HepG2 (cell line): ENCODE data around the gene MRPL9. TPM values are rescaled to one million over a fixed set of nuclear protein-coding genes. Genes with fewer than 3 reads are reported as not detected.

Source experiments
- ATAC-seq: fragments of 200-7000 bp; cut with Tn5 transposase; 3 replicates; pipeline ENCODE4 v1.9.1; 2020; ENCODE audit warnings: mild to moderate bottlenecking, moderate library complexity
- BruUV-seq: library from RNA; stranded (reverse); fragments of 400-500 nt; replicated peaks from 2 replicates; lab custom pipeline; 2021; lab: Mats Ljungman, UMichigan
- CTCF ChIA-PET: fragments of 300-600 bp; formaldehyde crosslinking; extraction: SDS; loops from one replicate; lab custom pipeline; 2021; ENCODE audit warnings: low total read pairs, inconsistent platforms, low intra/inter-chr PET ratio; lab: Yijun Ruan, JAX
- POLR2A ChIA-PET: fragments of 350-600 bp; sonication (Branson Sonifier 250); formaldehyde crosslinking; loops from one replicate; lab custom pipeline; 2020; ENCODE audit warnings: antibody characterized with exemption, inconsistent platforms; lab: Yijun Ruan, JAX
- DNase-seq: peaks from one replicate; pipeline ENCODE4 v3.0.0-alpha.2; 2015; ENCODE audit warnings: low spot score
- FAIRE-seq: peaks from 3 replicates; lab custom pipeline; 2011; peaks lifted over from hg19 to GRCh38; lab: Jason Lieb, UNC
- H2AFZ ChIP-seq: one replicate; pipeline ENCODE4 v1.6.1; 2011; ENCODE audit warnings: low read length, inconsistent platforms
- H3K27ac ChIP-seq: fragments of 300-600 bp; 3 replicates; pipeline ENCODE4 v1.8.0; 2011; ENCODE audit warnings: mixed run types, mild to moderate bottlenecking, mixed read lengths, low read length, inconsistent platforms; ENCODE audit not compliant: insufficient read depth; ENCODE audit errors: extremely low read length
- H3K27me3 ChIP-seq, 2 experiments: fragments of 200-600 bp in 1 of 2; 2 replicates in 1 of 2; 3 replicates in 1 of 2; pipeline versions ENCODE4 v1.6.0 to v1.8.0; 2011; ENCODE audit warnings: low read length in 2 of 2, mild to moderate bottlenecking in 2 of 2, moderate library complexity in 2 of 2, inconsistent platforms in 1 of 2; ENCODE audit not compliant: insufficient read depth in 2 of 2, control insufficient read depth in 1 of 2
- H3K36me3 ChIP-seq, 2 experiments: fragments of 200-600 bp in 1 of 2; replicated peaks in 1 of 2; 2 replicates in 1 of 2; 3 replicates in 1 of 2; pipeline versions ENCODE4 v1.5.1 to v1.8.0; 2011; ENCODE audit warnings: low read length in 2 of 2, inconsistent platforms in 1 of 2; ENCODE audit not compliant: insufficient read depth in 2 of 2, control insufficient read depth in 1 of 2
- H3K4me1 ChIP-seq: 2 replicates; pipeline ENCODE4 v1.5.1; 2012; ENCODE audit warnings: low read length, inconsistent platforms; ENCODE audit not compliant: insufficient read depth
- H3K4me2 ChIP-seq: 2 replicates; pipeline ENCODE4 v1.6.0; 2011; ENCODE audit warnings: low read depth, low read length, inconsistent platforms
- H3K4me3 ChIP-seq, 3 experiments: fragments of 200-600 bp in 1 of 3; sonication (generic), shearing (Covaris generic) in 1 of 3; replicated peaks in 1 of 3; 2 replicates each; pipeline ENCODE4 v1.5.1; 2011 to 2016; ENCODE audit warnings: low read length in 3 of 3, inconsistent platforms in 2 of 3, low read depth in 2 of 3, mild to moderate bottlenecking in 2 of 3, control low read depth in 1 of 3, mixed read lengths in 1 of 3; ENCODE audit not compliant: insufficient read depth in 1 of 3
- H3K79me2 ChIP-seq: one replicate; pipeline ENCODE4 v1.6.1; 2011; ENCODE audit warnings: low read length, inconsistent platforms; ENCODE audit not compliant: insufficient read depth
- H3K9ac ChIP-seq: 2 replicates; pipeline ENCODE4 v1.6.0; 2011; ENCODE audit warnings: mild to moderate bottlenecking, low read depth, low read length, inconsistent platforms; ENCODE audit not compliant: insufficient read depth
- H3K9me3 ChIP-seq: 2 replicates; pipeline ENCODE4 v1.5.1; 2012; ENCODE audit warnings: mild to moderate bottlenecking, low read length
- H4K20me1 ChIP-seq: 2 replicates; pipeline ENCODE4 v1.6.0; 2011; ENCODE audit warnings: inconsistent platforms, mild to moderate bottlenecking, low read length, moderate library complexity; ENCODE audit not compliant: insufficient read depth
- CEBPZ ChIP-seq: IDR thresholded peaks from 2 replicates; pipeline ENCODE4 v1.6.1; 2012; ENCODE audit warnings: low read length, improper control_type of control experiment
- CHD2 ChIP-seq: IDR thresholded peaks from 2 replicates; pipeline ENCODE4 v1.6.1; 2011; ENCODE audit warnings: low read depth, low read length, improper control_type of control experiment
- ETV5 ChIP-seq: IDR thresholded peaks from 2 replicates; pipeline ENCODE4 v1.6.1; 2018; ENCODE audit warnings: missing biosample characterization, missing genetic modification reagents, inconsistent platforms, borderline replicate concordance
- GFI1 ChIP-seq: sonication (generic); formaldehyde crosslinking; IDR thresholded peaks from 2 replicates; pipeline ENCODE4 v1.5.0; 2020; ENCODE audit warnings: missing genetic modification reagents, mild to moderate bottlenecking, borderline replicate concordance
- HNRNPL ChIP-seq: fragments of 200-400 bp; formaldehyde crosslinking; IDR thresholded peaks from 2 replicates; pipeline ENCODE4 v1.6.1; 2017; ENCODE audit warnings: mild to moderate bottlenecking, low read depth, low read length
- HOXD1 ChIP-seq: sonication (generic); formaldehyde crosslinking; IDR thresholded peaks from 2 replicates; pipeline ENCODE4 v1.5.0; 2020; ENCODE audit warnings: missing genetic modification reagents
- KDM2A ChIP-seq: sonication (generic); formaldehyde crosslinking; IDR thresholded peaks from 2 replicates; pipeline ENCODE4 v1.4.0; 2020; ENCODE audit warnings: low read depth, missing genetic modification reagents, borderline replicate concordance
- KDM5A ChIP-seq: fragments of 200-600 bp; sonication (generic); IDR thresholded peaks from 2 replicates; pipeline ENCODE4 v1.7.0; 2018; ENCODE audit warnings: antibody characterized with exemption, mild to moderate bottlenecking, low read length, borderline replicate concordance
- RBFOX2 ChIP-seq: fragments of 200-400 bp; formaldehyde crosslinking; IDR thresholded peaks from 2 replicates; pipeline ENCODE4 v1.6.1; 2017; ENCODE audit warnings: low read depth, mild to moderate bottlenecking, low read length
- SMC3 ChIP-seq: IDR thresholded peaks from 2 replicates; pipeline ENCODE4 v1.6.1; 2011; ENCODE audit warnings: low read length, improper control_type of control experiment
- ZBTB21 ChIP-seq: sonication (generic); formaldehyde crosslinking; IDR thresholded peaks from 2 replicates; pipeline ENCODE4 v1.4.0; 2020; ENCODE audit warnings: missing genetic modification reagents
- ZNF335 ChIP-seq: sonication (generic); formaldehyde crosslinking; IDR thresholded peaks from 2 replicates; pipeline ENCODE4 v1.4.0; 2020; ENCODE audit warnings: missing genetic modification reagents
- ZNF337 ChIP-seq: sonication (generic); formaldehyde crosslinking; IDR thresholded peaks from 2 replicates; pipeline ENCODE4 v1.5.1; 2020; ENCODE audit warnings: missing genetic modification reagents, low read depth, mild to moderate bottlenecking, borderline replicate concordance
- ZNF619 ChIP-seq: sonication (generic); formaldehyde crosslinking; IDR thresholded peaks from 2 replicates; pipeline ENCODE4 v1.4.0; 2020; ENCODE audit warnings: mild to moderate bottlenecking, missing genetic modification reagents
- ZNF687 ChIP-seq: sonication (generic); formaldehyde crosslinking; IDR thresholded peaks from 2 replicates; pipeline ENCODE4 v1.5.1; 2020; ENCODE audit warnings: mild to moderate bottlenecking, missing genetic modification reagents, moderate library complexity
- WGBS: methylation state at CpG from one replicate; pipeline ENCODE4 v1.1.6; 2017; ENCODE audit warnings: low lambda C conversion rate; 5-methylcytosine and 5-hydroxymethylcytosine counted together
- in situ Hi-C: cut with HindIII; loops from 2 replicates; pipeline ENCODE4 v1.10.0; 2017; ENCODE audit warnings: low pct_unique_long_range_greater_than_20kb; ENCODE audit not compliant: extremely low pct_ligation_motif_present
- intact Hi-C: fragments of 100-400 bp; cut with micrococcal nuclease; formaldehyde crosslinking; loops from one replicate; pipeline ENCODE4 v1.10.0; 2022; ENCODE audit not compliant: unreplicated experiment
- polyA plus RNA-seq, 8 experiments: library from polyadenylated mRNA; depleted of rRNA in 3 of 8; stranded (reverse) in 7 of 8; unstranded in 1 of 8; fragments of >200 nt; fragmentation: Illumina TruSeq in 4 of 8; extraction: Trizol in 4 of 8; gene quantifications; 2 replicates each; pipeline versions ENCODE4 v1.2.1 to v1.2.3, GENCODE V29; 2011 to 2016; ENCODE audit warnings: low read depth in 4 of 8, missing spikeins in 1 of 8, mixed read lengths in 1 of 8; ENCODE audit not compliant: insufficient read depth in 1 of 8
- total RNA-seq, 5 experiments: library from RNA; depleted of rRNA; stranded (reverse); fragments of >200 nt; fragmentation: Illumina TruSeq; extraction: Trizol; gene quantifications; 2 replicates each; pipeline ENCODE4 v1.2.3, GENCODE V29; 2016; ENCODE audit warnings: low read depth in 1 of 5

The MRPL9 gene
- total and polyA plus RNA-seq, 2 of the 13 experiments (the other 11 are each of a cell fraction or from before 2014, with no cell fraction given) = 72.1 to 107 TPM

- TF ChIP-seq HOXD1 = no peak
- TF ChIP-seq, all 625 proteins: peak for 0
Measured at GRCh38 chr1:151798571-151798970, 35.3 kb upstream of the MRPL9 start (continued).

GRCh38 chr1:151790940-151791651, 27.8 kb upstream of the MRPL9 start:
- peaks cover 24% of the 10 kb centered on the region for H3K4me1 ChIP-seq
- FAIRE-seq (no peak), DNase-seq (peak; percentile 11), ATAC-seq (peak; percentile 72)
- in situ Hi-C loops (no loop called here), intact Hi-C loops (loop anchor here (5.0 kb wide), 1 partner anchor 41 kb away; the partner anchor contains the start of gene RORC)
- TSS peak; percentile 89 for BruUV-seq
- CTCF ChIA-PET = no interaction called here
- H3K36me3 ChIP-seq = no peaks in the 10 kb centered on the region; a peak in 1 of 5 replicates
- H3K27ac ChIP-seq = peak overlapping the region; percentile 71
- H3K9me3 ChIP-seq = no peaks in the 10 kb centered on the region
- no peaks in the 10 kb centered on the region for H4K20me1 ChIP-seq
- peak overlapping the region; percentile 68 to 86 (median 79) for H3K4me3 ChIP-seq
- peak overlapping the region; percentile 77 for H3K4me2 ChIP-seq
- H3K79me2 ChIP-seq = peaks cover 11% of the 10 kb centered on the region
- peak overlapping the region; percentile 75 for H2AFZ ChIP-seq
- 1% methylated on average over 18 of the region's 52 CpGs for WGBS
- peak overlapping the region; percentile 81 for H3K9ac ChIP-seq
- H3K27me3 ChIP-seq = no peaks in the 10 kb centered on the region
- POLR2A ChIA-PET = interaction anchor here (1.6 to 2.5 kb wide), 3 partner anchors 11 to 42 kb away, joined by 4 to 21 read pairs (median 5); partner anchors contain the start of gene MRPL9
- TF ChIP-seq ZNF687 (no peak), ZNF337 (no peak), ETV5 (CRISPR knock-in tag) (peak; percentile 11; the same call in 1 of the 2 replicates), CHD2 (peak; percentile 93), GFI1 (peak; percentile 6; the same call in 1 of the 2 replicates), KDM5A (peak; percentile 55; the same call in 1 of the 2 replicates), ZNF335 (CRISPR knock-in tag) (no peak), SMC3 (no peak), ZBTB21 (0 out of 2 replicates have a peak, but pooled peaks have one; percentile 29), RBFOX2 (no peak), CEBPZ (no peak), HNRNPL (no peak), KDM2A (peak; percentile 5; the same call in 1 of the 2 replicates), ZNF619 (CRISPR knock-in tag) (peak; percentile 37; the same call in 1 of the 2 replicates)
